Subcutaneous adipose tissue (tissue), 4 donors: ENCODE data around the gene AQP3. TPM values are rescaled to one million over a fixed set of nuclear protein-coding genes. Genes with fewer than 3 reads are reported as not detected.

ENCODE experiments used
- total RNA-seq, 4 donors: library from RNA; depleted of rRNA; stranded (reverse); fragments of >200 nt; gene quantifications; one replicate each; pipeline ENCODE4 v1.1.0, GENCODE V29; 2016
- TF ChIP-seq, protein P1 (sequence below): fragments of 450-650 bp; IDR thresholded peaks from one replicate; pipeline ENCODE4 v1.5.1; 2016; ENCODE audit warnings: low read depth, mild to moderate bottlenecking, control low read depth, antibody characterized with exemption, moderate library complexity

The AQP3 gene
- 10 to 100 TPM in 2 of 4 donors, 1 to 10 TPM in 2; 2.1 to 38.1 (median 10.2) TPM for total RNA-seq

GRCh38 chr9:33446946-33447798, at the start of gene AQP3:
TSS of gene AQP3 (minus strand) at chr9:33447593. CDS start at chr9:33447530, 63 bp downstream.
- TF ChIP-seq, protein P1, sequence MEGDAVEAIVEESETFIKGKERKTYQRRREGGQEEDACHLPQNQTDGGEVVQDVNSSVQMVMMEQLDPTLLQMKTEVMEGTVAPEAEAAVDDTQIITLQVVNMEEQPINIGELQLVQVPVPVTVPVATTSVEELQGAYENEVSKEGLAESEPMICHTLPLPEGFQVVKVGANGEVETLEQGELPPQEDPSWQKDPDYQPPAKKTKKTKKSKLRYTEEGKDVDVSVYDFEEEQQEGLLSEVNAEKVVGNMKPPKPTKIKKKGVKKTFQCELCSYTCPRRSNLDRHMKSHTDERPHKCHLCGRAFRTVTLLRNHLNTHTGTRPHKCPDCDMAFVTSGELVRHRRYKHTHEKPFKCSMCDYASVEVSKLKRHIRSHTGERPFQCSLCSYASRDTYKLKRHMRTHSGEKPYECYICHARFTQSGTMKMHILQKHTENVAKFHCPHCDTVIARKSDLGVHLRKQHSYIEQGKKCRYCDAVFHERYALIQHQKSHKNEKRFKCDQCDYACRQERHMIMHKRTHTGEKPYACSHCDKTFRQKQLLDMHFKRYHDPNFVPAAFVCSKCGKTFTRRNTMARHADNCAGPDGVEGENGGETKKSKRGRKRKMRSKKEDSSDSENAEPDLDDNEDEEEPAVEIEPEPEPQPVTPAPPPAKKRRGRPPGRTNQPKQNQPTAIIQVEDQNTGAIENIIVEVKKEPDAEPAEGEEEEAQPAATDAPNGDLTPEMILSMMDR = no peak

- TF ChIP-seq, protein P1 = no peak
These were observed 41.7 kb upstream of the AQP3 start for GRCh38 chr9:33489066-33489465.

DNA sequence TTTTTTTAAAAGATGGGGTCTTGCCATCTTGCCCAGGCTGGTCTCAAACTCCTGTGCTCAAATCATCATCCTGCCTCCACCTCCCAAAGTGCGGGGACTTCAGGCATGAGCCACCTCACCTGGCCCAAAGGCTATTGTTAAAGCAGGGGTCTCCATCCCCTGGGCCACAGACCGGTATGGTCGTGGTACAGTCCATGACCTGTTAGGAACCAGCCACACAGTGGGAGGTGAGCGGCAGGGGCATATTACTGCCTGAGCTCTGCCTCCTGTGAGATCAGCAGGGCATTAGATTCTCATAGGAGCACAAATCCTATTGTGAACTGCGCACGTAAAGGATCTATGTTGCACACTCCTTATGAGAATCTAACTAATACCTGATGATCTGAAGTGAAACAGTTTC, 33.6 kb upstream of the AQP3 start:
- TF ChIP-seq, protein P1 = no peak

DNA sequence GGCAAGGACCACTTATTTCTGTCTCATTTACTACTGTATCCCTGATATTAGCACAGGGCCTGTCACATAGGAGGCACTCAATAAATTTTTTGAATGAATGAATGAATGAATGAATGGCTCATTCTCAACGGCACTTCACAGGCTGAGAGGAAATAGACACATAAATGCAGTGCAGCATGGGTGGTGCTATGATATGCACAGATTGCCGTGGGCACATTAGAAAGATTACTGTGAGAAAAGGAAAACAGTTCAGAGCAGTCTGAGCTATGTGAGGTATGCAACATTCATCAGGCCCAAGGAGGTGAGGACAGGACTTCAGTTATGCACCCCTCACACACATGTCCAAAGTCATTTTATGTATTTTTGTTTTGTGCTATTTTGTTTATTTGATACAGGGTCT, 32.7 kb upstream of the AQP3 start:
- TF ChIP-seq, protein P1 = no peak

DNA sequence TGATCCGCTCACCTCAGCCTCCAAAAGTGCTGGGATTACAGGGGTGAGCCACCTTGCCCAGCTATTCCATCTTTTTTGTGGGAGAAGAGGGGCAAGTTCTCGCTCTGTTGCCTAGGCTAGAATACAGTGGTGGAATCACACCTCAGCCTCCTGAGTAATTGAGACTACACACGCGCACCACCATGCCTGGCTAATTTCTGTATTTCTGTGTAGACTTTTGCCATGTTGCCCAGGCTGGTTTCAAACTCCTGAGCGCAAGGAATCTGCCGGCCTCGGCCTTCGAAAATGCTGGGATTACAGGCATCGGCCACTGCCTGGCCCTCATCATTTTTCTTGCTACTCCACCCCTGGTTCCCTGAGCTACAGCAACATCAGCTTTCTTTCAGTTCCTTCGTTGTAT, 29.1 kb upstream of the AQP3 start:
- TF ChIP-seq, protein P1 = no peak

DNA sequence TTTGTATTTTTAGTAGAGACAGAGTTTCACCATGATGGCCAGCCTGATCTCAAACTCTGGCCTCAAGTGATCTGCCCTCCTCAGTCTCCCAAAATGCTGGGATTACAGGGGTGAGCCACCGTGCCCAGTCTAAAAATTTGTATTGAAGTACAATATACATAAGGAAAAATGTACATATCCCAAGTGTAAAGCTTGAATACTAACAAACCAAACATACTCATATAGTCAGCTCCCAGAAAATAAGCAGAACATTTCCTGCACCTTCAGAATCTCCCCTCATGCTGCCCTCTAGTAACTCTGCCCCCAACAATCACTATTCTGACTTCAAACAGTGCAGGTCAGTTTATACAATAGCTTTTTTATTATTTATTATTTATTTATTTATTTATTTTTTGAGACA, 28.0 kb upstream of the AQP3 start:
- TF ChIP-seq, protein P1 = no peak

GRCh38 chr9:33473643-33474352, 26.4 kb upstream of the AQP3 start, which contains the start of gene NOL6:
TSS of gene NOL6 (minus strand) at chr9:33473924. CDS start at chr9:33473842, 82 bp downstream.
- TF ChIP-seq, protein P1 = no peak
